ENCODE results near the gene NPPC.

Gene NPPC

GRCh38 chr2:231922311-231923009, 3.7 kb downstream of the NPPC start:
- H3K27me3 ChIP-seq (ENCODE audit: control insufficient read depth in 1 of 2, insufficient read depth in 2 of 2, low read length in 2 of 2) = peaks cover 40 to 42% of the 10 kb centered on the region in 2 donors

DNA sequence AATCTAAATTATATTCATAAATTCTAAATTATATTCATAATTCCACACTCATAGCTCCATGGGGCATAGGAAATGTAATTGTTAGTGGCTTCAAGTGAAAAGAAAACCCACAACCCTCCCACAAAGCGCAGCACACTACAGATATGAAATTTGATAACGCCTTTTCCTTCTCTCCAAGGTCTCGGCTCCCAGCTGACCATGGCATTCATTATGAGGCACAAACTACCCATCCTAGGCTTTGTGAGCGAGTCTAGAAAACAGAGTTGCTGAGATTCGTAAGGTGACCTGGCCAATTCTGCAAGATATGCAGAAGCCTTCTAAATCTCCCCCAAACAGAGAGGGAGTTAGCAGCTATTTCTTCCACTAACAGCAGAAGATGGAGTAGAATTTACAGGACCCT, 5.4 kb downstream of the NPPC start:
- H3K27ac ChIP-seq (ENCODE audit: low read depth, low read length) = no peak overlapping the region
- H3K9ac ChIP-seq (ENCODE audit: low read depth in 1 of 2, low read length in 2 of 2) = no peak overlapping the region
- peaks cover 3 to 5% of the 10 kb centered on the region in 2 donors for H3K4me1 ChIP-seq (ENCODE audit: control insufficient read depth in 1 of 2, insufficient read depth in 2 of 2, low read length in 2 of 2)
- H3K36me3 ChIP-seq (ENCODE audit: control insufficient read depth in 1 of 2, insufficient read depth in 2 of 2, low read length in 2 of 2) = no peaks in the 10 kb centered on the region
- peaks cover 27 to 28% of the 10 kb centered on the region in 2 donors for H3K27me3 ChIP-seq (ENCODE audit: control insufficient read depth in 1 of 2, insufficient read depth in 2 of 2, low read length in 2 of 2)
- no peak overlapping the region for H3K4me3 ChIP-seq (ENCODE audit: low read depth in 1 of 2, low read length in 2 of 2)
- no peaks in the 10 kb centered on the region for H3K9me3 ChIP-seq (ENCODE audit: control insufficient read depth in 1 of 2, low read length in 2 of 2)

More at GRCh38 chr2:231922311-231923009, 3.7 kb downstream of the NPPC start:
- Histone ChIP-seq H3K4me1 (ENCODE audit: control insufficient read depth in 1 of 2, insufficient read depth in 2 of 2, low read length in 2 of 2) (peaks cover 3 to 20% of the 10 kb centered on the region in 2 donors), H3K27ac (ENCODE audit: low read depth, low read length) (no peak overlapping the region), H3K36me3 (ENCODE audit: control insufficient read depth in 1 of 2, insufficient read depth in 2 of 2, low read length in 2 of 2) (no peaks in the 10 kb centered on the region), H3K4me3 (ENCODE audit: low read depth in 1 of 2, low read length in 2 of 2) (no peak overlapping the region), H3K9ac (ENCODE audit: low read depth in 1 of 2, low read length in 2 of 2) (no peak overlapping the region), H3K9me3 (ENCODE audit: control insufficient read depth in 1 of 2, low read length in 2 of 2) (no peaks in the 10 kb centered on the region)

- Histone ChIP-seq H3K27me3 (ENCODE audit: control insufficient read depth in 1 of 2, insufficient read depth in 2 of 2, low read length in 2 of 2) (peaks cover 26% of the 10 kb centered on the region in 2 donors), H3K4me3 (ENCODE audit: low read depth in 1 of 2, low read length in 2 of 2) (no peak overlapping the region), H3K4me1 (ENCODE audit: control insufficient read depth in 1 of 2, insufficient read depth in 2 of 2, low read length in 2 of 2) (peaks cover 1% of the 10 kb centered on the region in 2 donors), H3K9ac (ENCODE audit: low read depth in 1 of 2, low read length in 2 of 2) (no peak overlapping the region), H3K9me3 (ENCODE audit: control insufficient read depth in 1 of 2, low read length in 2 of 2) (no peaks in the 10 kb centered on the region), H3K27ac (ENCODE audit: low read depth, low read length) (no peak overlapping the region), H3K36me3 (ENCODE audit: control insufficient read depth in 1 of 2, insufficient read depth in 2 of 2, low read length in 2 of 2) (no peaks in the 10 kb centered on the region)
Observed at GRCh38 chr2:231920366-231920765, 5.8 kb downstream of the NPPC start.

GRCh38 chr2:231919341-231920035, 6.7 kb downstream of the NPPC start:
- Histone ChIP-seq H3K36me3 (ENCODE audit: control insufficient read depth in 1 of 2, insufficient read depth in 2 of 2, low read length in 2 of 2) (no peaks in the 10 kb centered on the region), H3K9ac (ENCODE audit: low read depth in 1 of 2, low read length in 2 of 2) (no peak overlapping the region), H3K27me3 (ENCODE audit: control insufficient read depth in 1 of 2, insufficient read depth in 2 of 2, low read length in 2 of 2) (peaks cover 18 to 19% of the 10 kb centered on the region in 2 donors), H3K4me1 (ENCODE audit: control insufficient read depth in 1 of 2, insufficient read depth in 2 of 2, low read length in 2 of 2) (no peaks in the 10 kb centered on the region), H3K4me3 (ENCODE audit: low read depth in 1 of 2, low read length in 2 of 2) (no peak overlapping the region), H3K27ac (ENCODE audit: low read depth, low read length) (no peak overlapping the region), H3K9me3 (ENCODE audit: control insufficient read depth in 1 of 2, low read length in 2 of 2) (no peaks in the 10 kb centered on the region)

GRCh38 chr2:231918501-231919330, 7.5 kb downstream of the NPPC start:
- Histone ChIP-seq H3K9me3 (ENCODE audit: control insufficient read depth in 1 of 2, low read length in 2 of 2) (no peaks in the 10 kb centered on the region), H3K9ac (ENCODE audit: low read depth in 1 of 2, low read length in 2 of 2) (no peak overlapping the region), H3K36me3 (ENCODE audit: control insufficient read depth in 1 of 2, insufficient read depth in 2 of 2, low read length in 2 of 2) (no peaks in the 10 kb centered on the region), H3K27ac (ENCODE audit: low read depth, low read length) (no peak overlapping the region), H3K4me1 (ENCODE audit: control insufficient read depth in 1 of 2, insufficient read depth in 2 of 2, low read length in 2 of 2) (no peaks in the 10 kb centered on the region), H3K27me3 (ENCODE audit: control insufficient read depth in 1 of 2, insufficient read depth in 2 of 2, low read length in 2 of 2) (peaks cover 10 to 12% of the 10 kb centered on the region in 2 donors), H3K4me3 (ENCODE audit: low read depth in 1 of 2, low read length in 2 of 2) (no peak overlapping the region)

DNA sequence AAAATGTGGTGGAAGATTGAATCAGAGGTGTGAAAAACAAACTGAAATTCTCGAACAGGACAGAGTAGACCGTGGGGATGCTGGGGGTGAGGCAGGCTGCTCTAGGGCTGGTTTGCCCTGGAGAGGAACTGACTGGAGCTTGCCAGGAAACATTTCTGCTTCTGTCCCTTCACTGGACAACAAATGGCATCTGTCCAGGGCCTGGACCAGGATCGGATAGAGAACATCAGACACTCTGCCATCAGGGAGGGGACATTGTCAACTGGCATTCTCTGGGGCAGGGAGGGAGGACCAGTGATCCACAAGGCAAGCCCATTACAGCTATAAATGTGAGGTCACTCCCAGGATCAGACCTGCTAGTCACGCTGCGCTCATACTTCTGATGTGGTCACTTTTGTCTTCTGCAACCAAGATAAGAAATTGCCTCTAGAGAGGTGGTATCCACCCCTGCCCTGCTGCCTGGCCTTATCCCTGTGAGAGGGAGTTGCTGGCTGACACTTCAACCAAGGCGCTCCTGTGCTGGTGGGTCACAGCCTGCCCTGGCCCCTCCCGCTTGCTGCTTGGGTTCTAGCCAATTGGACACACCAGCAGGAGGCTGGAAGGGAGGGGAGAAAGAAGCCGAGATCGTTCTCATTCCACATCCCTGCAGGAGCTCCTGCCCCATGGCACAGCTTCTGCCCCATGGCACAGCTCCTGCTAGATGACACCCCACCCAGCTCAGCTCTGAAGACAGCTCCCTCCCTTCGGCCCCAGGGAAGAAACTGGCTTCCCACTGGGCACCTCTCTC, 8.7 kb downstream of the NPPC start:
- H3K36me3 ChIP-seq (ENCODE audit: control insufficient read depth in 1 of 2, insufficient read depth in 2 of 2, low read length in 2 of 2) = no peaks in the 10 kb centered on the region
- H3K4me3 ChIP-seq (ENCODE audit: low read depth in 1 of 2, low read length in 2 of 2) = no peak overlapping the region
- H3K9ac ChIP-seq (ENCODE audit: low read depth in 1 of 2, low read length in 2 of 2) = no peak overlapping the region
- no peak overlapping the region for H3K27ac ChIP-seq (ENCODE audit: low read depth, low read length)
- no peaks in the 10 kb centered on the region for H3K9me3 ChIP-seq (ENCODE audit: control insufficient read depth in 1 of 2, low read length in 2 of 2)
- H3K27me3 ChIP-seq (ENCODE audit: control insufficient read depth in 1 of 2, insufficient read depth in 2 of 2, low read length in 2 of 2) = peaks cover 0 to 2% of the 10 kb centered on the region in 2 donors
- H3K4me1 ChIP-seq (ENCODE audit: control insufficient read depth in 1 of 2, insufficient read depth in 2 of 2, low read length in 2 of 2) = no peaks in the 10 kb centered on the region

DNA sequence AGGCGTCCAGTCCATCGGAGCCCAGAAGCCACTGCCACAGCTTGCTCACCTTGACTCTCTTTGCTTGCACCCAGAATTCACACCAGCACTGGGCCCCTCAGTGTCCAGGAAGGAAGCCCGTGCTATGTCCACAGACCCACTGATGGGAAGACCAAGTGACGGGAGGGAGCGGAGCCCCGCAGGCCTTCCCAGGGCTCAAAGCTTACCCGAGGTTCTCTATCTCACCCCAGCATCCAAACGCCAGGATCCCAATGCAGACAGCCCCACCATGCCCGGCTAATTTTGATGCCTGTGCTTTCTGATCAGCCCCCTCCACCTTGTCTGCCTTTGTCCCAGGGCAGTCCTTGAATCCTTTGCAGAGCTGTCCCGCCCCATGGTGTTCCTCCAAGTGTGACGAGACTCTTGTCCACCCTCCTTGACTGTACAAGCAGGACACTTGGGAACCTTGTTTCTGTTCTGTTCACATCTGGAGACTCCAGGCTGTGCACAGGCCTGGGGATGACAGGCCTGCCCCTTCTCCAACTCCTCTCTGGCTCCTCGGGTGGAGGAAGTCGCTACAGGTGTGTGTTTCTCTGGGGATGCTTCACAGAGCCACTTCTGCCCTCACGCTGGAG, 12.0 kb downstream of the NPPC start:
- no peaks in the 10 kb centered on the region for H3K9me3 ChIP-seq (ENCODE audit: control insufficient read depth in 1 of 2, low read length in 2 of 2)
- H3K27ac ChIP-seq (ENCODE audit: low read depth, low read length) = no peak overlapping the region
- H3K27me3 ChIP-seq (ENCODE audit: control insufficient read depth in 1 of 2, insufficient read depth in 2 of 2, low read length in 2 of 2) = peaks cover 0 to 5% of the 10 kb centered on the region in 2 donors
- H3K36me3 ChIP-seq (ENCODE audit: control insufficient read depth in 1 of 2, insufficient read depth in 2 of 2, low read length in 2 of 2) = no peaks in the 10 kb centered on the region
- no peak overlapping the region for H3K9ac ChIP-seq (ENCODE audit: low read depth in 1 of 2, low read length in 2 of 2)
- no peak overlapping the region for H3K4me3 ChIP-seq (ENCODE audit: low read depth in 1 of 2, low read length in 2 of 2)
- H3K4me1 ChIP-seq (ENCODE audit: control insufficient read depth in 1 of 2, insufficient read depth in 2 of 2, low read length in 2 of 2) = no peaks in the 10 kb centered on the region

DNA sequence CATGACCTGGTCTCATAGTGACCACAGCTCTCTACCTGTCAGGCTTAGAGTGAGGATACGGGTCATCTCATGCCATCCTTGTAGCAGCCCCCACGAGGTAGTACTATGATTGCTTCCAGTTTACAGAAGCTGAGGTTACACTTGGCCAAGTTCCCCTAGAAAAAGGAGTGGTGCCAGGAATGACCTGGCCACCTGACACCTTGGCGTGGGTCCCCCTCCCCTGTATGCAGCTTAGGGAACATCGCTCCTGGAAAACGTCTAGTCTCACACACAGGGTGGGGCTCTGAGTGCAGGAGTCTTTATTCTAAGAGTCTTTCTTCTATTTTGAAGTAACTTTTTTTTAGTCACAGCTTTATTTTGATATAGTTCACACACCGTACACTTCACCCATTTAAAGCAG, 14.8 kb downstream of the NPPC start:
- Histone ChIP-seq H3K27me3 (ENCODE audit: control insufficient read depth in 1 of 2, insufficient read depth in 2 of 2, low read length in 2 of 2) (peaks cover 0 to 5% of the 10 kb centered on the region in 2 donors), H3K27ac (ENCODE audit: low read depth, low read length) (no peak overlapping the region), H3K9me3 (ENCODE audit: control insufficient read depth in 1 of 2, low read length in 2 of 2) (no peaks in the 10 kb centered on the region)

GRCh38 chr2:231910771-231911170, 15.4 kb downstream of the NPPC start:
- no peak overlapping the region for H3K4me3 ChIP-seq (ENCODE audit: low read depth in 1 of 2, low read length in 2 of 2)
- no peaks in the 10 kb centered on the region for H3K9me3 ChIP-seq (ENCODE audit: control insufficient read depth in 1 of 2, low read length in 2 of 2)
- H3K36me3 ChIP-seq (ENCODE audit: control insufficient read depth in 1 of 2, insufficient read depth in 2 of 2, low read length in 2 of 2) = no peaks in the 10 kb centered on the region
- H3K9ac ChIP-seq (ENCODE audit: low read depth in 1 of 2, low read length in 2 of 2) = no peak overlapping the region
- H3K27ac ChIP-seq (ENCODE audit: low read depth, low read length) = no peak overlapping the region
- H3K27me3 ChIP-seq (ENCODE audit: control insufficient read depth in 1 of 2, insufficient read depth in 2 of 2, low read length in 2 of 2) = peaks cover 0 to 5% of the 10 kb centered on the region in 2 donors
- H3K4me1 ChIP-seq (ENCODE audit: control insufficient read depth in 1 of 2, insufficient read depth in 2 of 2, low read length in 2 of 2) = no peaks in the 10 kb centered on the region

More for the DNA sequence above, 14.8 kb downstream of the NPPC start:
- Histone ChIP-seq H3K4me3 (ENCODE audit: low read depth in 1 of 2, low read length in 2 of 2) (no peak overlapping the region), H3K9ac (ENCODE audit: low read depth in 1 of 2, low read length in 2 of 2) (no peak overlapping the region), H3K36me3 (ENCODE audit: control insufficient read depth in 1 of 2, insufficient read depth in 2 of 2, low read length in 2 of 2) (no peaks in the 10 kb centered on the region), H3K4me1 (ENCODE audit: control insufficient read depth in 1 of 2, insufficient read depth in 2 of 2, low read length in 2 of 2) (no peaks in the 10 kb centered on the region)

All from duodenal mucosa (tissue), 2 donors.